ENCODE data around the gene MVB12B. TPM values are rescaled to one million over a fixed set of nuclear protein-coding genes. Genes with fewer than 3 reads are reported as not detected.

MVB12B gene
- total RNA-seq, 1 donor from 2014 or later = 47.8 TPM

DNA sequence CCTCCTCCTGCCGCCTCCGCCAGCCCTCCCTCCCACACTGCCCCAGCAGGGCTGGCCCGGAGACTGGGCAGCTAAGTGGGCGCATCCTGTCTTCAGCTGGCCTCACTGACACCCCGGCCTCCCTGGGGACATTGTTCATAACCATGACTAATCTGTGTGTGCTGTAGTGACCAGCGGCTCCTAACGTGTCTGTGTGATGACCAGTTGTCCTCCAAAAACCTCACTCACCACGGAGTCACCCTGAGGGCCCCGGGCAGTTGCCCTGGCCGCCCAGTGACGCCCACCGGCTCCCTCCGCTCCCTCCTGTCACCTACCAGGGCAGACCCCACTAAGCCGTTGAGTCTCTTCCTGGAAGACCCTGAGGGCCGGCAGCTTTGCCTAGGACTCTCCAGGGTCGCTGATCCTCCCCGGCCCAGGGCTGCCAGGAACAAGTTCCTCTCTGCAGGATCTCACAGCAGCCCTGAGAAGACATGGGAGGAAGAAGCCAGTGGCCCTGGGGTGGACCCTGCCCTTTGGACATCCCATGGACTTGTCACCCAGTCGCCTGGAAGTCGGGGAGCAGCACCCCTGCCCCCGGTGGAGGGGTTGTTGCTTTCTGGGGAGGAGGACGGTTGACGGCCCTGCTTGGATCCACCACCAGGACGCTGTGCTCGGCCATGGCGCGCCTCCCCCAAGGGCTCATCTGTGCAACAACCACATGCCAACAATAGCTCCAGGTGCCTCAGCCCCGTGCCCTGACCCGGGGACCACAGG is 176.9 kb downstream of the MVB12B start:
- intact Hi-C loops (cut with DNase I) = no loop called here
- no peak overlapping the region for H3K4me3 ChIP-seq
- DNase-seq = peak; percentile 42

DNA sequence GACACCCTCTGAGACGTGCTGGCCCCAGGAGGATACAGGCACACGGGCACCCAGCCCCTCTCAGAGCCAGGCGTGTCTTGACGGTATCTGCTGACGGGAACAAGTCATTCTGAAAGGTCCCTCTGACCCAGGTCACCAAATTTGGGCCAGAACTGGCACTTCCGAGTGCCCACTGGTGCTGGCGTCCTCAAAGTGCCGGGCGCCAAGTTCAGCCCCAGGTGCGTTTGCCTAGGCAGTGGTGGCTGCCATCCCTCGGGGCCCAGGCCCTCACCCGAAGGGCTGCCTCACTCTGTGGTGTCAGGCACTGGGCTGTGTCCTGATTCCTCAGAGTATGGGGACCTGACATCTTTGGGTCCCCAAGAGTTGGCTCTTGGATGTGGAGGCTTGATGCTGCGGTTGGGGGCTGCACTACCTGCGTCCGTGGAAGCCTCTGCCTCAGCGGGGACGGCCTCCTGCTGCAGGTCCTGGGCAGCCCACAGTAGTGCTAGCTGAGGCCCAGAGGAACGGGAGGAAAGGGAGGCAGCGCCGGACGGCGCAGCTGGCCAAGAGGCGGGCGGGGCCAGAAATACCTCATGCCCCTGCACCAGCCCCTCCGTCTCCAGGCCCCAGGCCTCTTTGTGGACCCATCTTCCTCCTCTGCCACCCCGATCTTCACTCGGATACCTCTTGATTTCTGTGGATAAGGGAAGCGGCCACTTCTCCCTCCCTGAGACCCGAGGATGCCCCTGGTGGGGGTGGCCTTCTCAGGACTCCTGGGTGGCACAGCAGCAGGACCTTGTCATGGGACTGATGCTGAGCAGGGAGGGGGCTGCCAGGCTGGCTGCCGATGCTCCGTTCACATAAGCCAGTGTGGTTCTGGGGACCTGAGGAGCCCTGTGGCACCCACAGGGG is 177.7 kb downstream of the MVB12B start:
- ATAC-seq (no peak), DNase-seq (peak; percentile 35)
- TF ChIP-seq, protein P1, sequence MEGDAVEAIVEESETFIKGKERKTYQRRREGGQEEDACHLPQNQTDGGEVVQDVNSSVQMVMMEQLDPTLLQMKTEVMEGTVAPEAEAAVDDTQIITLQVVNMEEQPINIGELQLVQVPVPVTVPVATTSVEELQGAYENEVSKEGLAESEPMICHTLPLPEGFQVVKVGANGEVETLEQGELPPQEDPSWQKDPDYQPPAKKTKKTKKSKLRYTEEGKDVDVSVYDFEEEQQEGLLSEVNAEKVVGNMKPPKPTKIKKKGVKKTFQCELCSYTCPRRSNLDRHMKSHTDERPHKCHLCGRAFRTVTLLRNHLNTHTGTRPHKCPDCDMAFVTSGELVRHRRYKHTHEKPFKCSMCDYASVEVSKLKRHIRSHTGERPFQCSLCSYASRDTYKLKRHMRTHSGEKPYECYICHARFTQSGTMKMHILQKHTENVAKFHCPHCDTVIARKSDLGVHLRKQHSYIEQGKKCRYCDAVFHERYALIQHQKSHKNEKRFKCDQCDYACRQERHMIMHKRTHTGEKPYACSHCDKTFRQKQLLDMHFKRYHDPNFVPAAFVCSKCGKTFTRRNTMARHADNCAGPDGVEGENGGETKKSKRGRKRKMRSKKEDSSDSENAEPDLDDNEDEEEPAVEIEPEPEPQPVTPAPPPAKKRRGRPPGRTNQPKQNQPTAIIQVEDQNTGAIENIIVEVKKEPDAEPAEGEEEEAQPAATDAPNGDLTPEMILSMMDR (IDR thresholded peaks at IDR 0.05) = no peak
- Histone ChIP-seq H3K4me1 (peaks cover 8% of the 10 kb centered on the region), H3K9me3 (no peaks in the 10 kb centered on the region), H3K27me3 (ENCODE audit: low read depth) (peaks cover 5% of the 10 kb centered on the region), H3K4me3 (no peak overlapping the region), H3K27ac (no peak overlapping the region), H3K36me3 (peaks cover 24% of the 10 kb centered on the region)
- intact Hi-C loops (cut with DNase I) = no loop called here

More for the DNA sequence above, 176.9 kb downstream of the MVB12B start:
- Histone ChIP-seq H3K4me1 (peaks cover 8% of the 10 kb centered on the region), H3K36me3 (peaks cover 24% of the 10 kb centered on the region), H3K27me3 (ENCODE audit: low read depth) (peaks cover 5% of the 10 kb centered on the region), H3K9me3 (no peaks in the 10 kb centered on the region), H3K27ac (no peak overlapping the region)
- no peak for ATAC-seq
- TF ChIP-seq, protein P1 (IDR thresholded peaks at IDR 0.05) = no peak

DNA sequence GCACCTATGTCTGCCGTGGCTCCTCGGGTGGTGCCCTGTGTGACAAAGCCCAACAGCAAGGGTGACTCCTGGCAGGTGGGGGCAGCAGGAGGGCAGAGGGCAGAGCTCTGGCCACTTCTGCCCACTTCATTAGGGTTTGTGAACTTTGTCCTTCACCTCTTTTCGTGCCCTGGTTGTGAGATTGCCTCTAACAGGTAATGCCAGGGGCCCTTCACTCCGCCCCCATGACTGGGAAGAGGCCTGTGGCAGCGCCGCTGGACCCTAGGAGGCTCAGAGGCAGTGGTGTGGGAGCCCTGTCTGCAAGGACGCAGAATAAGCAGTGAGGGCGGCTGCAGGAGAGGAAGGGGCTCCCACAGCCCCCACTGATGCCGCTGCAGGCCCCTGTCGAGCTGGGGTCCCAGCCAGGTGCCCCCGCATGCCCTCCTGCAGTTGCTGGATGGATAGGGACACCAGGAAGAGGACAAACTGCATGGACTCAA is 178.4 kb downstream of the MVB12B start:
- ATAC-seq (no peak), DNase-seq (peak; percentile 28)
- Histone ChIP-seq H3K4me1 (peaks cover under 1% of the 10 kb centered on the region), H3K27me3 (ENCODE audit: low read depth) (peaks cover under 1% of the 10 kb centered on the region), H3K27ac (no peak overlapping the region), H3K9me3 (no peaks in the 10 kb centered on the region), H3K36me3 (peaks cover 24% of the 10 kb centered on the region), H3K4me3 (no peak overlapping the region)
- intact Hi-C loops (cut with DNase I) = no loop called here
- TF ChIP-seq, protein P1 (IDR thresholded peaks at IDR 0.05) = no peak

DNA sequence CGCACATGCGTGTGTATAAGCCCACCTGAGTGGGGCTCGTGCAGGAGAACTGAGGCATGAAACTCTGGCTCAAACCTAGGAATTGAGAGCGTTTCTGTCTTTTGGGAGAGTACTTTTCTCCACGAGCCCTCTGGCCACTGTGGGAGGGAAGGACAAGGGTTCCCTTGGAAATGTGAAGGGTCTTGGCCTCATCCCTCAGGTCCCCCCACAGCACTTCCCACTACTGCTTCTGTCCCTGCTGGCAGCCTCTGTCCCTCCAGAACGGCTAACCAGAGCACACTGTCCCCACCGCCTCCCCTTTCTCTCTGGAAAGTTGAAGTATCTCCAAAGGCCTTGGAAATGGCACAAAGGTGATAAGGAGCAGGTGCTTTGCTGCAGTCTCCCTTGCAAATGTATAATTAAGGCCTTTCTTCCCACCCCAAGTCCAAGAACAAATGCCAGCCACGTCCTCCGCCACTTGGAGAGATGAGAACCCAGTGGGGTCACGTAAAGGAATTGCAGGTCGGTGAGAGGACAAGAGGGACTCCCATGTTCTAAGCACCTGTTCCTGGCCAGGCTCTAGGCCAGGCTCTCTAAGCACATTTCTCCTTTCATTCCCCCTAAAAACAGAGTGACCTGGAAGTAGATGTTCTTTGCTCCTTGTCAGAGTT is 179.2 kb downstream of the MVB12B start:
- Histone ChIP-seq H3K27ac (no peak overlapping the region), H3K27me3 (ENCODE audit: low read depth) (no peaks in the 10 kb centered on the region), H3K9me3 (no peaks in the 10 kb centered on the region), H3K4me1 (no peaks in the 10 kb centered on the region), H3K36me3 (peaks cover 24% of the 10 kb centered on the region), H3K4me3 (no peak overlapping the region)
- DNase-seq (no peak), ATAC-seq (no peak)
- TF ChIP-seq, protein P1 (IDR thresholded peaks at IDR 0.05) = no peak
- intact Hi-C loops (cut with DNase I) = no loop called here
